Ureter (tissue), 1 donor: ENCODE results near the gene LYSMD1. TPM values are rescaled to one million over a fixed set of nuclear protein-coding genes. Genes with fewer than 3 reads are reported as not detected.
A peak's percentile ranks its signal among the peaks of the same experiment; 100 is the strongest.

ENCODE experiments used
- DNase-seq: peaks from one replicate; pipeline ENCODE4 v3.0.0-alpha.2; 2020; ENCODE audit warnings: low spot score
- total RNA-seq: library from RNA; stranded (reverse); gene quantifications from one replicate; pipeline ENCODE4 v1.2.4, GENCODE V29; 2023
- donor health status: DM: yes; HTN: yes; CAD: no.

Gene LYSMD1
- total RNA-seq, 1 donor from 2014 or later = 12.0 TPM

DNA sequence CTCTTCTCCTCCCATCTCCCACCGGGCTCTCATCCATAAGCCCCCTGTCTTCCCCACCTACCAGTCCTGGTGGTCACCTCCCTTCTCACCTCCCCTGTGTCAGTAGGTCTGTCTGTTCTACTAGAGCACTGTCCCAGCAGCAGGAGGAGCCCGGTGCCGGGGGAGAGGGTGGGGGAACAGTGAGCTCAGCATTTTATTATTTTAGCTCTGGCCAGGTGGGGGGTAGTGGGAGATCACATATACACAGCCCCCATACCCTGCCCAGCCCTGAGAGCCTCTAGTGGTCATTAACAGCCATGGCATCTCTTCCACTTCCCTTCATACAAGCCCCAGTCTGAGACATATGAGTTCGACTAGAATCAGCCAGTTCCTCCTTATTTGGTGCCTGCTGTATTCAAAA, 10.2 kb upstream of the LYSMD1 start, which contains the start of gene TMOD4:
TMOD4 (minus strand) TSS at position 119 of the 400 bp plus-strand sequence. CDS start 1,106 bp downstream, outside the sequence.
- no peak for DNase-seq

DNA sequence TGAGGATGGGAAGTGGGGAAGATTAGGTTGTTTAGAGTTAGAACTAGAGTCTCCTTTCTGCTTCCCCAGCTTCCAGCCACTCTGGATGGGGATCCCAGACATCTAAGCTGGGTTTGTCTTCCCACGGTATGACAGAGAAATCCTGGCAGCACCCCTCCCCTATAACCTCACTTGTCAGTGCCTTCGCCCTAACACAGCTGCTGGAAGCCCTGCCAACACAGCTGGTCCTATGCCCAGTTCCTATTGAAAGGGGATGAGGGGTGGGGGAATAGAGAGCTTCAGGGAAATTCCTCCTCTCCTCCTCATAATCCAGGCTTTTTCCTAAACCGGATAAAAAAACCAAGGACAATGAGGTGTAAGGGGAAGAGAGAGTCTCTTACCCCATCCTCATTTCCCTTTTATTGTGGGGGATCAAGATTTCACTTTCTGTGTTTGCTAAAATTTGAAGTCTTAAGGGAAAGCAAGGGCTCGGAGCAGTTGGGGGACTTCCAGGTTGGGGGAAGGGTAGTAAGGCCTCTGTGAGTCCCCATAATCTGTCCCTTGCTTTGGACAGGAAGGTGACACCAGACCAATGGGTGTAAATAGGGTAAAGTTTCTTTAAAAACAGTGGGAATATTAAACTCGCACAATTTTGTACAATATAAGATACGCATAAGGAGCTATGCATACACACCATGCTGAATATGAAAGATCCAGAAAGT, 9.5 kb upstream of the LYSMD1 start:
- no peak for DNase-seq

DNA sequence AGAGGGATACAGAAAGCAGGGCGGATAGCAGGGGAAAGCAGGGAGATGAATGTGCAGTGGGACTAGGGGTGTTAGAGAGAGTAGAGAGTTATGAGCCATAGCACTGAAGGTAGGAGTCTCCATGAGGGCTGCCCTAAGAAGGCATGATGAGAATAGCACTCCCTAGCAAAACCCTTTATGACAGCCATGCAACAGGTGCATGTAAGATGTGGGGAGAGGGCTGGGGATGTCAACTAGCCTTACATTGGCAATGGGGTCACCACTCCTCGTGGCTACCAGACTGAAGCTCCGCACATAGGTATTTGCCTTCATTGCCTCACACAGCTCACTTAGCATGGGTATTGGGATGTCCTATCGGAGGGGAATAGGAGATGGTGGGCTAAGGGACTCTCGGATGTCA, 5.5 kb upstream of the LYSMD1 start:
- no peak for DNase-seq

DNA sequence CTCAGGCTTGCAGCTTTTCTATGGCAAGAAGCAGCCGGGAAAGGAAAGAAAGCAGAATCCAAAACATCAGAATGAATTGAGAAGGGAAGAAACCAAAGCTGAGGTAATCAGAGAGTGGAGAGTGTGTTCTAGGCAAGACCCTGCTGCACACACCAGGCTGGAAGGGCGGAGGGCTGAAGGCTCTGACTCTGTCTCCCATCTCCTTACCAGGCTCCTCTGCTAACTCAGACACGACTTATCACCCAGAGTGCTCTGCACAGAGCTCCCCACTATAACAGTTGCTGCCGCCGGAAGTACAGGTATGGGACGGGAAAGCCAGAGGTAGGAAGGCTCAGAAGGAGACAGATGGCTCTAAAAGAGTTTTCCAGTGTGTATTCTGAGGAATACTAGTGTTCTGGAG, 1.4 kb upstream of the LYSMD1 start:
- DNase-seq = no peak

DNA sequence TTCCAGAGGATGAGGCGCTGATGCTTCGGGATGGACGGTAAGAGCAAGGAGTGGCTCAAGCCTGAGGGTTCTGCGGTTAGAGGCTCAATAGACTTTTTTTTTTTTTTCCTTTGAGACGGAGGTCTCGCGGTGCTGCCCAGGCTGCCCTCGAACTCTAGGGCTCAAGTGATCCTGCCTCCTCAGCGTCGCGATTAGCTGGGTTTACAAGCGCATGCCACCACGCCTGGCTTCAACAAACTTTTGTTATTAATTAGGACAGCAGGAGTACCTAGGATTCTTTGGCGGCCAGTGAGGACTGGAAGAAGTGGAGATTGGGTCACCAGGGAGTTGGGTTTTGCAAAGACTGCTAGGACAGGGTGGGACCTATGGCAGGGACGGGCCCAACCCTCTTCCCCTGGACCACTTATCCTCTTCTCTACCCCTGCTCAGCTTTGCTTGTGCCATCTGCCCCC, 829 bp upstream of the LYSMD1 start:
- DNase-seq = no peak

DNA sequence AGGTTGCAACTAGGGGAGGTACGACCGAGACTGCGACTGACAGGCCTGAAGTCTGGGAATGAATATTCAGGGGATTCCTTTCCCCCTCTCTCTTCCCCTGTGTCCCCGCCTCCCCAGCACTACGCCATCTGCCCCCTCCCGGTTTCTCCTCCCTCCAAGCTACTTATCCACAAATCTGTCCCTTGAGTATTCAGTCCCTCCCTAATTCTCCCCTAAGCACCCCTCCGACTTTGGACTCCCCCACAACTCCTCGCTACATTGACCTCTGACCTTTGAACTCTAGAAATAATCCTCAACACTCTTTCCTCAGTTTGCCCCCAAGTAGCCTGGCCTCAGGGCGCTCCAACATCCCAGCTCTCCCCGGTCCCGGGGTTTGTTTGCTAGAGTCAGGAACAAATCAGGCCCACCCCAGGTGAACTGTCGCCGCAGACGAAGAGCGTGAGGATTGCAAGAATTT, 393 bp downstream of the LYSMD1 start:
- peak; percentile 60 for DNase-seq

DNA sequence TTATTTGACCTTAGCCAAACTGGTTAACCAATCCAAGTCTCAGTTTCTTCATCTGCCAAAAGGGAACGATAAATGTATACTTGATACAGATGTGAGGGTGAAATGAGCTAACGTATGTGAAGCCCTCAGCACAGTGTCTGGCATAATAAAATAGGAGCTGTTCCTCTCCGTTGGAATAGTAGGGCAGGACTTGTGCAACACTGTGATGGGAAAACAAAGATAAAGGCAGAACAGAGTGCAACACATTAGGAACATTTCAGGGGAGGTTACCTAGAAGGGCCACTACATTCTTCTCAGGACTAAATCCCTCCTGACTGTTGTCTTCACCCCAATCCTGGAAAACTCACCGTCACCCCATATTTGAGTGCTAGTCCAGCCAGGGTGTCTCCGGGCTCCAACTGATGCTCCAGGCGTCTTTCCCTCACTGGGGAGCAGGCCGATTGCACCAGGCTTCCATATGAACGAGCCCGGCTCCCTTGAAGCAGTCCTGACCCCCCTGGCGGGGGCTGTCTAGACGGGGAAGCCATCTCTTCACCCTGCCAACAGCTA, 896 bp downstream of the LYSMD1 start:
- DNase-seq = no peak

DNA sequence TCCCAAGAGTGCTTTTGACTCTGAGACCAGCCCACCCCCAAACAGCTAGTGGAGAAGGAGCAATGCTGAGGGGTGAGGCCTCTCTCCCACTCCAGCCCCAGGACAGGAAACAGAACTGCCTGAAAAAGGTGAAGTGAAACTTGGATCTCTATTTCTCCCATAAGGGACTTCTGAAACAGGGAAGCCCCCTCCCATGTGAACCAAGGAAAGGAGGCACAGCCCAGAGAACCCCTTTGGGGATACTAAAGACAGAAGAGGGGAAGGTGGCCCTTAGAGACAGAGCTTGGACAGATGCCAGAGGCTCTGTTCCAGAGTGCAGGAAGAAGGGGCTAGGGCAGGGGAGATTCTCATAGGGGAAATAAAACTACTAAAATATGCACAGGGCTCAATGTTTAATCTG, 6.3 kb downstream of the LYSMD1 start:
- DNase-seq = no peak

DNA sequence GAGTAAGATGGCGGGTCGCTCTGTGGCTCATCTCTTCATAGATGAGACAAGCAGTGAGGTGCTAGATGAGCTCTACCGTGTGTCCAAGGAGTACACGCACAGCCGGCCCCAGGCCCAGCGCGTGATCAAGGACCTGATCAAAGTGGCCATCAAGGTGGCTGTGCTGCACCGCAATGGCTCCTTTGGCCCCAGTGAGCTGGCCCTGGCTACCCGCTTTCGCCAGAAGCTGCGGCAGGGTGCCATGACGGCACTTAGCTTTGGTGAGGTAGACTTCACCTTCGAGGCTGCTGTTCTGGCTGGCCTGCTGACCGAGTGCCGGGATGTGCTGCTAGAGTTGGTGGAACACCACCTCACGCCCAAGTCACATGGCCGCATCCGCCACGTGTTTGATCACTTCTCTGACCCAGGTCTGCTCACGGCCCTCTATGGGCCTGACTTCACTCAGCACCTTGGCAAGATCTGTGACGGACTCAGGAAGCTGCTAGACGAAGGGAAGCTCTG, 6.9 kb downstream of the LYSMD1 start:
- no peak for DNase-seq

DNA sequence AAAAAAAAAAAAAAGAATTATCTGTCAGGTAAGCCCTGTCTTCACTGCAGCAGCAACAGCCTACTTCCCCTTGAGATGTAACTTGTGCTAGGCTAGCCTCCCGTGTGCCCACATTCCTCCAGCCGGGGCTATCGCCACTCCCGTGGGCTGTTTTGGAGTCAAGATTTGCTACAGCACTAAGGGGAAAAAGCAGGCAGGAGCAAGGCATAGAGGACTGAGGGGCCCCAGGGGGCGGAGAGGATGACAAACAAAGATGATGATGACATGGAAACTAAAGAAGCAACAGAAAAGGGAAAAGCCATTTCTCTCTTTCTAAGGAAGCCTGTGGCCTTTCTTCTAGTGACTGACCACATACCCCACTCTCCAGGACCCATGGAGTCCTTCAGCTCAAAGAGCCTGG, 7.4 kb downstream of the LYSMD1 start:
- no peak for DNase-seq

DNA sequence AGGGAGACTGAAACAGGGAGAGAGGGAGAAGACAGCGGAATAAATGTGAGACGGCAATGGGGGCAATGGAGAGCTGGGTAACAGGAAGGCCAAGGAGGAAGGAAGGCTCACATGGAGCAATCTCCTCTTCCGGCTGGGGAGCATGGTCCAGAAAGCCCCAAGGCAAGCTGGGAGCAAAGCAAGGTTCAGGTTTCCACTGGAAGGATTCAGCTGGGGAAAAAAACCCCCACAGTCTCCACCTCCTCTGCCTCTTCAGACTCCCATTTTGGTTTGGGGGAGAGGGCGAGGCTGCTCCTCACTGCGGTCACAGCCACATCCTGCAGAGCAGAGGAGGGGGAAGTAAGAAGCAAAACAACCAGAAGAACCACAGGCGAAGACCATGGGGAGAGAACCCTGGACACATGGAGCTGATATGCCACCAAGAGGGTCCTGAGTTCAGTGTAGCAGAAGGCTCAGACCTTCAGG, 8.6 kb downstream of the LYSMD1 start:
- no peak for DNase-seq

DNA sequence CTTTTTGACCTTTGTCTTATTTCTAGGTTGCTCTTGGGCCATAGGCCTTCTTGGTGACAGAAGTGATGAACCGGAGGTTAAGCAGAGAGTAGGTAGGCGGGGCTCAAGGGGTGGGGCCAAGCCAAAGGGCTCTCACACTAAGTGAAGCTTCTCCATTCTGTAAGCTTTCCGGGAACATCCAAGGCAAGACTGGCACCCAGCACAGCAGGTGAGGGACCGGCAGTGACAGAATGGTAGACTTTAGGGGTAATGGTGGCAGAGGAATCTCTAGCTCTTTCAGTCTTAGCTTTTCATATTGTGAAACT, 9.2 kb downstream of the LYSMD1 start, which contains the start of gene TNFAIP8L2:
TNFAIP8L2 (plus strand) TSS at position 135 of the 305 bp plus-strand sequence. CDS start 2,049 bp downstream, outside the sequence.
- DNase-seq = no peak

DNA sequence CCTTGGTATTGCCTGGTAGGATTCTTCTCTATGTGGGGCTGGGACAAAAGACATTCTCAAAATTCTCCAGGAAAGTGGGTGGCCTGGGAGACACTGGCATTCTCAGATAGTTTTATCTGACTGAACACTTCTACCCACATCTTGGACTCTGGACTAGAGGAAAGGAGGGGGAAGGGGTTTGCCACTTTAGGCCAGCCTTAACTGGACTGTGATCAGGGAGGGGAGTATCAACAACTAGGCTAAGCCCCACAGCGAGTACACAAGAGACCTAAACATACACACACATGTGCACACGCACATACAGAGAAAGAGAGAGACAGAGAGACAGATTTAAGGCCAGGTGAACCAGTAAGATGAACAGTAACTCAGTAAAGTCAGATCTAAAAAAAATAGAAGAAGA, 18.0 kb downstream of the LYSMD1 start:
- DNase-seq = no peak

DNA sequence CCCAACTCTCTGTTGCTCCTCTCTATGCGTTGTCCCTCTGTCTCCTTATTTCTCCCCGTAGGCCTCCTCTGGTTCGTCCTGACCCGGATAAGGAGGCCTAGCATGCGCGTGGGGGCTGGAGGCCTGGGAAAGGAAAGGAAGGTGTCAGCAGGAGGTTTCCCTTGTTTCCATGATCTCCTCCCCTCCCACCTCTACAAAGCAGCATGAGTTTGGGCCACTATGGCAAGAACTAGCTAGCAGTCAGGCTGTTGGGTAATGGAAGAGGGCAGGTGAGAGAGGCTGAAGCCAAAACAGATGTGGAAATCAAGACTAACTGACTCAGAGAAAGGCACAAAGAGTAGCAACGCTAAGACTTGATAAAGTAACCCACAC, 18.6 kb downstream of the LYSMD1 start:
- DNase-seq = no peak

DNA sequence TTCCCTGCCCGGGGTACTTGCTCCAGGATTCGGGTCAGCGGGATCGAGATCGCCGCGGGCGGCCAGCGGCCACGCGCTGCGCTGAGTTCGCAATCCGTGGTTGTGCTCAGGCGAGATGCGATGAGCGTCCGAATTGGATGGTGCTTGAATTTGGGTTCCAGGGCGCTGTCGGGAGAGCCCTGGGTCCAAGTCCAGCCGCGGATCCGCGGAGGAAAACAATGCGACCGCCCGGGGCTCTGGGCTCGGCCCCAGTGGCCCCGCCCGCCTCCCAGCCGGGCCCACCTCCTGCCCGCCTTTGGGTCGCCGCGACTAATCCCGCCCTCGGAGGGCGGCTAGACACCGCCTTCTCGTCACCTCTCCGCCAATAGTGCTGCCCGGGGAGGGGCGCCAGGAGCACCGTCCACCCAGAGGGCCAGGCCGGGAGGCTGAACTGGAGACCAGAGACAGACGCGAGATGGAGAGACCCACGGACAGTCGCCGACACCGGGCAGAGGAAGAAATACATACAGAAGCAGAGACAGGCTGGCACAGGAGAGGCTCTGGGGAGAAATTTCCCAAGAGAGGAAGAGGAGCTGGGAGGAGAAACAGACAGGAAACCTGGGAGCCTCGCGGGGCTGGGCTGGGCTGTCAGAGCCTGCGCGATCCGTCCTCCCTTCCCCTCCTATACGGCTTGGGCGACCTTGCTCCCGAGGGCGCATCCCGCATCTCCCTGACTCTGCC, 19.1 kb downstream of the LYSMD1 start, which contains the start of gene SEMA6C:
SEMA6C (minus strand) TSS at position 220 of the 720 bp plus-strand sequence. CDS start 4,010 bp downstream, outside the sequence.
- DNase-seq = peak; percentile 95

DNA sequence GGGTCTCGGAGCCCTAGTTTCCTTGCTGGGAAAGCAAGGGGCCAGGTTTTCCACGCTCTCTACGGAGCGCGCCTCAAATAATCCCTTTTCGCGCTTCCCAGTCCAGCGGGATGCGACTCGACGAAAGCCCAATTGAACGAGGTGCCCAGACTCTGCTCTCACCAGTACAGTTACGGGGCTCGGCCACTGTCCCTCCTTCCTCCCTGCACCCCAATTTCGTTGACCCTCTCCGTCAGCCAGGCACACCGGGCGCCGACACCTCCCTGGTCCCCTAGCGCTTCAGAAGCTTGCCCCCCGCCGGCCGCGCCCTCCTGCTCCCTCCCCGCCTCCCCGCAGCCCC, 19.7 kb downstream of the LYSMD1 start:
- DNase-seq = no peak

DNA sequence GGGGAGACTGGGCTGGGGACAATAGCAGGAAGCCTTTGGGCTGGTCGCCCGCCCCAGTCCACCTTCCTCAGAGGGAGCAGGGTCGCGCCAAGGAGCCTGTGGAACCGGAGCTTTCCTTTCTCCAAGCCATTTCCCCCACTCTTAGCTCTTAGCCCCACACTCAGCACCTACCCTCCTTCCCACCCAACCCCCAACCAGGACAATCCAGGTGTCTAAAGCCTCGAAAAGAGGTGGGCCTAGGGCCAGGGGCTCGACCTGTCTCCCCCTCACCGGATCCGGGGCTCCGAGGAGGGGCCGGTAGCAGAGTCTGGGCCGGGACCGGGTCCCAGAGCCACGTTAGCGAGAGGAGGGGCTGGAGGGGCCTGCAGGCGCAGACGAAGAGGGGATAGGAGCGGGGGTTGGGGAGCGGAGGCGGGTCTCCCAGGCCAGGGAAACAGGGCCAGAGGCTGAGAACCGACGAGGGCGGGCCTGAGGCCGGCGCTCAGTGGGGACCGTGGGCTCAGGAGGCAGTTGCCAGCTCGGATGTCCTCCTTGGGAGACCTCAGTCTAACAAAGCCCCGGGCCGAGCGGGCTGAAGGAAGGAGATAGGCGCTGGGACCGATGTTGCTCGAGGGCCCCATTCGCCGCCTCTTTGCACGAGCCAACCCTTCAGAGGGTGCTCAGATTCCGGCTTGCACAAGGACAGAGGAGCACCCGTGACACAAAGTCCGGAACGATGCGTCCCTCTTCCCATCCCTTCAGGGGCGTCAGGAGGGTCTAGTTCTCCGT, 20.2 kb downstream of the LYSMD1 start:
- DNase-seq = no peak

DNA sequence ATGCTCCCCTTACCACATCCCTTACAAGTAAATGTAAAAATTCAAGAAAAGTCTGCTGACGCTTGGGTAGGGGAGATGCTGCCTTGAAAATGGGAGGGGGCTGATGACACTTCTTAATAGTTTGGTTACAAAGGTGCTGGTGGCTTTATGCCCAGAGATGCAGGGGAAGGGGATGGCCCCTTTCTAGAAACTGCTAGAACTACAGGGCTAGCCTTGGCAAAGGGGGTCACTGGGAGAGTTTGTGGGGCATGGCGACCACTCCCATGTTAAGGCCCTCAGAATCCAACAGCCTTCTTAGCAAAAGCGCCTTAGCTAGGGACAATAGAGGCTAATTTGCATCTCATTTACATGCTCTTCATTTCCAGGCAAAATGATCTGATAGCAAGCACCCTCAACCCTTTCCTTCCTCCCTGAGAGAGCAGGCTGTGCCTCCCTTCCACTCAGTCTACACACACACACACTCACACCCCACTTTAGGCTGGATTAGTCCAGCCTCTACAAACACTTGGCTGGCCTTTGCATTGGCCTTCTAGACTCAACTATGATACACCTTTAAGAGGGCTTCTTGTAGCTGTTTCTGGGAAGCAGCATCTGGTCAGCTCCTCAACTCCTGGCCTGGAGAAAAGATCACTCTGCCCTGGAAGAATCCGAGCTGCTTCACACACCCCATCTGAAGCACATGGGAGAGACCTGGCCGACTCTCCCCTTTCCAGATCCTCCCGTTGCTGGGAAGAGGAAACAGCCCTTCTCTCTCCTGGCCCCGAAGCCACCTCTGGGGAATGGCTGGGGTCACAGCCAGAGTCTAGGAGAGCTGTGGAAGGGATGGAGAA, 21.0 kb downstream of the LYSMD1 start:
- no peak for DNase-seq

DNA sequence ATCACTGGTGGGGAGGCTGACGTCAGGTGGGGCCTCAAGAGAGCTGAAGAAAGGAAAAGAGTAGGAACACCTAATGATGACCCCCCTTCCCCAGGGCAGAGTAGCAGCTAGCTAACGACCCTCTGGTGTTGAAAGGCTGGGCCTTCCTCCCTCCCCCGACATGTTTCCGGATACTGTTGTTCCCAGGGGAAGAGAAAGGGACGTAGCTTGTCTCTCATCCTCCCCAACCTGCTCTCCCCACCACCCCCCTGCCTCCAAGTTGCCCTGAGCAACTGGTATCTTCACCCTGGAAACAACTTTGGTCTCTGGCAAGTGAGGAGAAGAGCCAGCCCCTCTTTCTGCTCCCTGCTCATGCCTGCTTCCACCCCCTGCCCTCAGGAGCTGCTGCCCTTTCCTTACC, 21.7 kb downstream of the LYSMD1 start:
- DNase-seq = no peak

DNA sequence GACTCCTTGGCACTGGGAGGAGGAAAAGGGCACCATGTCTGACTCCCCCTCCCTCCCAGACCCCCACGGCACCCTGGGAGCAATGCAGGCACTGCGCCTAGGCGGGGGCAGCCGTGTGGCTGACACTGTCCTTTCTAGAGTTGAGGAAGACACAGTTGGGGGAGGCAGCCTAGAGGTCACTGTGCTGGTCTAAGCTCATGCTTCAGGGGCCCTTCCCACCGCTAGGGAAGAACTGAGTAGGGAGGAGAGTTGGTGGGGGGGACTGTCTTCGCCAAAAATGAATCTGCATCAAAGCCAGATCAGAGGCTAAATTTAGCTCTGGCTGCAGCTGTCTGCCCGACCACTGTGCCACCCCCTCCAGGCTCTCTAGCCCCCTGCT, 22.7 kb downstream of the LYSMD1 start:
- no peak for DNase-seq
